Measurements from ENCODE around the gene EBF3.

GRCh38 chr10:130012129-130012528 is 48.1 kb upstream of the EBF3 start:
- TF ChIP-seq POLR2A (IDR thresholded peaks at IDR 0.05; ENCODE audit: borderline replicate concordance, extremely low read depth, insufficient read depth, insufficient read length) (no peak), ZBTB33 (IDR thresholded peaks at IDR 0.05; ENCODE audit: extremely low read depth, insufficient replicate concordance, low read length) (no peak), CTCF (IDR thresholded peaks at IDR 0.05 in 2 of 3, conservative IDR thresholded peaks at IDR 0.05 in 1 of 3; ENCODE audit: borderline replicate concordance in 1 of 3, insufficient read depth in 1 of 3, low read depth in 2 of 3, low read length in 2 of 3) (no peak), POLR2AphosphoS5 (IDR thresholded peaks at IDR 0.05; ENCODE audit: low read depth, low read length) (no peak), FOSL1 (IDR thresholded peaks at IDR 0.05; ENCODE audit: low read depth) (no peak), REST (IDR thresholded peaks at IDR 0.05; ENCODE audit: low read depth) (no peak), EZH2 (IDR thresholded peaks at IDR 0.05) (no peak)

Measured in HCT116 (cell line).